Metanephros (tissue), 1 donor: ENCODE data around the gene KAZN. TPM values are rescaled to one million over a fixed set of nuclear protein-coding genes. Genes with fewer than 3 reads are reported as not detected.

Experiments used
- total RNA-seq: library from RNA; depleted of rRNA; stranded (reverse); fragments of >200 nt; gene quantifications from one replicate; pipeline ENCODE4 v1.2.3, GENCODE V29; 2014

The KAZN gene
- 23.9 TPM for total RNA-seq

GRCh38 chr1:14598498-14599182 is at the start of gene KAZN:
Gene KAZN (plus strand): TSS chr1:14598685.

DNA sequence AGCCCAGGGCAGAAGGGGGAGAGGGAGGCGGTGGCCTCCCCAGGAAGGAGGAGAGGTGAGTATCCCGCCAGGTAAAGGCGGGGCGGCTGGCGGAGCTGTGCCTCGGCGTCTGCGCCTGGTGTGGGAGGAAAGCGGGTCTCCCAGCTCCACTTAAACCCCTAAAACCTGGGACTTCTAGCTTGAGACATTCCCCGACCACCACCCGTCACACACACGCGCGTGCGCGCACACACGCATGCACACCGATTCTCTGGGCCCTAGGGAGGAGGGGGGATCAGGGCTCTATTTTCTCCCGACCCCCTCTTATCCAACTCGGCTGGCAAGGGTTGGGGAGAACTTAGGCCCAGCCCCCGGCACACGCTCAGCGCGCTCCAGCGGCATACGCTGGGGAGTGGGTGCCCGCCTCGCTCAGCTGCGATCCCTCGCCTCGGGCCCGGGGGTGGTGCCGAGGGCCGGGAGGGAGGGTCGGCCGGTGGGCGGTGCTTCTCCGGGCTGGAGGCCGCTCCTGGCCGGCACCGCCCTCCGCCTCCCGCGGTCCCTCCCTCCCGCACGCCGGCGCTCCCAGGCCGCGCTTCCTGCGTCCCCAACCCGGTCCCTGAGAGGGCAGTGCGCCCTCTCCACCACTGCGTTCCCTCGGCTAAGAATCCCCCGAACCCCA is 554.8 kb downstream of the KAZN start, which contains the start of gene TMEM51:
TMEM51 (plus strand) TSS at position 564 of the 658 bp plus-strand sequence. CDS start 61,341 bp downstream, outside the sequence.

